Measurements from ENCODE around the gene ZXDC. TPM values are rescaled to one million over a fixed set of nuclear protein-coding genes. Genes with fewer than 3 reads are reported as not detected.
A peak's percentile ranks its signal among the peaks of the same experiment; 100 is the strongest.

Gene ZXDC
- total and polyA plus RNA-seq, 2 donors (not counting 1 experiment from before 2014, with no cell fraction given), result 38.9 to 70.9 TPM

- no peaks in the 10 kb centered on the region for H3K9me3 ChIP-seq (ENCODE audit: control extremely low read depth in 1 of 3, control insufficient read depth in 2 of 3, insufficient read depth in 1 of 3, low read length in 2 of 3)
- H3K36me3 ChIP-seq (replicated peaks in 1 of 2; ENCODE audit: control extremely low read depth in 1 of 2, control insufficient read depth in 1 of 2, extremely low read depth in 1 of 2, insufficient read depth in 2 of 2, low read length in 1 of 2), result peaks cover 25 to 91% of the 10 kb centered on the region in 2 experiments
- no peaks in the 10 kb centered on the region for H3K27me3 ChIP-seq (replicated peaks in 1 of 4; ENCODE audit: control extremely low read depth in 1 of 4, control insufficient read depth in 3 of 4, insufficient read depth in 4 of 4, low read length in 3 of 4)
- ChIA-PET CTCF (no interaction called here), POLR2A (no interaction called here)
- DNase-seq, result no peak
- Mint-ChIP-seq H3K27me3 (no peaks in the 10 kb centered on the region), H3K4me3 (no peak overlapping the region), H3K9me3 (ENCODE audit: insufficient read depth) (no peaks in the 10 kb centered on the region), H3K27ac (no peak overlapping the region), H3K4me1 (no peaks in the 10 kb centered on the region)
- intact Hi-C loops (cut with micrococcal nuclease), result no loop called here
- H3K4me1 ChIP-seq (ENCODE audit: control insufficient read depth in 2 of 2, insufficient read depth in 2 of 2, low read length in 2 of 2), result no peaks in the 10 kb centered on the region
- peaks cover 91% of the 10 kb centered on the region for H4K20me1 ChIP-seq (ENCODE audit: control insufficient read depth, insufficient read depth, low read length, poor library complexity, severe bottlenecking)
- no peak for TF ChIP-seq CTCF (IDR thresholded peaks at IDR 0.05)
- no peak for TF ChIP-seq EZH2 (IDR thresholded peaks at IDR 0.05; ENCODE audit: borderline replicate concordance, insufficient read depth, low read depth, low read length, poor library complexity, severe bottlenecking)
- WGBS (ENCODE audit: insufficient coverage), result 96% methylated on average over 17 of the region's 17 CpGs
- no peak overlapping the region for H2AFZ ChIP-seq (ENCODE audit: insufficient read depth, low read depth, low read length, poor library complexity, severe bottlenecking)
- no peak overlapping the region for H3K4me2 ChIP-seq (replicated peaks; ENCODE audit: low read depth, low read length, poor library complexity, severe bottlenecking)
- H3K79me2 ChIP-seq (ENCODE audit: control insufficient read depth, insufficient read depth, low read length), result peaks cover 34% of the 10 kb centered on the region
- no peak overlapping the region for H3K27ac ChIP-seq (ENCODE audit: low read length in 2 of 2)
- H3K4me3 ChIP-seq (ENCODE audit: control extremely low read depth in 1 of 5, extremely low read depth in 1 of 5, insufficient read depth in 1 of 5, low read depth in 2 of 5, low read length in 4 of 5), result no peak overlapping the region
- H3K9ac ChIP-seq (ENCODE audit: low read length), result no peak overlapping the region
- ATAC-seq (ENCODE audit: low read depth), result no peak
Observed at GRCh38 chr3:126461450-126462070, 14.1 kb downstream of the ZXDC start.

- Histone ChIP-seq H3K36me3 (replicated peaks in 1 of 2; ENCODE audit: control extremely low read depth in 1 of 2, control insufficient read depth in 1 of 2, extremely low read depth in 1 of 2, insufficient read depth in 2 of 2, low read length in 1 of 2) (peaks cover 21 to 89% of the 10 kb centered on the region in 2 experiments), H3K9me3 (ENCODE audit: control extremely low read depth in 1 of 3, control insufficient read depth in 2 of 3, insufficient read depth in 1 of 3, low read length in 2 of 3) (no peaks in the 10 kb centered on the region), H3K27me3 (replicated peaks in 1 of 4; ENCODE audit: control extremely low read depth in 1 of 4, control insufficient read depth in 3 of 4, insufficient read depth in 4 of 4, low read length in 3 of 4) (no peaks in the 10 kb centered on the region), H3K27ac (ENCODE audit: low read length in 2 of 2) (no peak overlapping the region), H3K4me1 (ENCODE audit: control insufficient read depth in 2 of 2, insufficient read depth in 2 of 2, low read length in 2 of 2) (no peaks in the 10 kb centered on the region), H2AFZ (ENCODE audit: insufficient read depth, low read depth, low read length, poor library complexity, severe bottlenecking) (no peak overlapping the region), H4K20me1 (ENCODE audit: control insufficient read depth, insufficient read depth, low read length, poor library complexity, severe bottlenecking) (peaks cover 90% of the 10 kb centered on the region), H3K79me2 (ENCODE audit: control insufficient read depth, insufficient read depth, low read length) (peaks cover 39% of the 10 kb centered on the region), H3K4me3 (ENCODE audit: control extremely low read depth in 1 of 5, extremely low read depth in 1 of 5, insufficient read depth in 1 of 5, low read depth in 2 of 5, low read length in 4 of 5) (no peak overlapping the region), H3K9ac (ENCODE audit: low read length) (no peak overlapping the region), H3K4me2 (replicated peaks; ENCODE audit: low read depth, low read length, poor library complexity, severe bottlenecking) (no peak overlapping the region)
- H3K27me3 Mint-ChIP-seq, result no peaks in the 10 kb centered on the region
- no peaks in the 10 kb centered on the region for H3K9me3 Mint-ChIP-seq (ENCODE audit: insufficient read depth)
- H3K4me1 Mint-ChIP-seq, result no peaks in the 10 kb centered on the region
- DNase-seq (no peak), ATAC-seq (ENCODE audit: low read depth) (no peak)
- ChIA-PET POLR2A (no interaction called here), CTCF (no interaction called here)
- peak overlapping the region; percentile 28 for H3K27ac Mint-ChIP-seq
- H3K4me3 Mint-ChIP-seq, result no peak overlapping the region
- intact Hi-C loops (cut with micrococcal nuclease), result no loop called here
- 86% methylated on average over 7 of the region's 7 CpGs for WGBS (ENCODE audit: insufficient coverage)
- TF ChIP-seq EZH2 (IDR thresholded peaks at IDR 0.05; ENCODE audit: borderline replicate concordance, insufficient read depth, low read depth, low read length, poor library complexity, severe bottlenecking), result no peak
- TF ChIP-seq CTCF (IDR thresholded peaks at IDR 0.05), result no peak
Observed at GRCh38 chr3:126460381-126460780, 15.3 kb downstream of the ZXDC start.
